Psoas muscle (tissue), 8 donors: Measurements from ENCODE around the gene UBXN4. TPM values are rescaled to one million over a fixed set of nuclear protein-coding genes. Genes with fewer than 3 reads are reported as not detected.
"Not testable (repeated sequence)": the region's sequence is repeated elsewhere in the genome, so short reads cannot be mapped to it uniquely, and the experiment has no call there.

Experiments
- ATAC-seq, 4 donors: fragments of 200-7000 bp; cut with Tn5 transposase; one replicate each; pipeline ENCODE4 v1.9.1; 2020; ENCODE audit warnings: moderate library complexity in 3 of 4, mild to moderate bottlenecking in 2 of 4
- DNase-seq, 2 donors: peaks; one replicate each; pipeline ENCODE4 v3.0.0-alpha.2; 2020
- H3K27ac ChIP-seq: fragments of 200-600 bp; one replicate; pipeline ENCODE4 v1.8.0; 2022
- H3K27me3 ChIP-seq, 3 donors: fragments of 200-600 bp in 1 of 3; one replicate each; pipeline versions ENCODE4 v1.6.1 to v1.8.0; 2013 to 2022; ENCODE audit warnings: low read length in 2 of 3, mild to moderate bottlenecking in 2 of 3, moderate library complexity in 1 of 3; ENCODE audit not compliant: insufficient read depth in 3 of 3
- H3K36me3 ChIP-seq, 2 donors: fragments of 200-600 bp in 1 of 2; one replicate each; pipeline versions ENCODE4 v1.6.1 to v1.8.0; 2013 to 2022; ENCODE audit warnings: low read depth in 1 of 2, mild to moderate bottlenecking in 1 of 2, moderate library complexity in 1 of 2; ENCODE audit not compliant: insufficient read depth in 1 of 2
- H3K4me1 ChIP-seq: fragments of 200-600 bp; one replicate; pipeline ENCODE4 v1.8.0; 2022
- H3K4me3 ChIP-seq: fragments of 200-600 bp; one replicate; pipeline ENCODE4 v1.8.0; 2022; ENCODE audit warnings: mild to moderate bottlenecking
- H3K9me3 ChIP-seq: fragments of 200-600 bp; one replicate; pipeline ENCODE4 v1.8.0; 2022
- WGBS, 3 donors: extraction: QIAGEN DNeasy Blood & Tissue Kit; methylation state at CpG; one replicate each; pipeline versions ENCODE4 v1.1.6 to v1.1.7; 2013; 5-methylcytosine and 5-hydroxymethylcytosine counted together
- intact Hi-C, 2 donors: fragments of 100-400 bp; cut with DNase I; formaldehyde crosslinking; loops; one replicate each; pipeline versions ENCODE4 v1.11.0 to v1.14.2; 2022
- polyA plus RNA-seq, 3 donors: library from polyadenylated mRNA; stranded (reverse); fragments of 200-250 nt; gene quantifications; one replicate each; pipeline ENCODE4 v1.2.3, GENCODE V29; 2013
- total RNA-seq, 4 donors: library from RNA; stranded (reverse); fragmentation: NEBNext Ultra II Directional in 2 of 4; extraction: Animal tissue kit (Norgen Biotek cat#: 25700) in 2 of 4; gene quantifications; one replicate each; pipeline versions ENCODE4 v1.2.1 to v1.2.4, GENCODE V29; 2021 to 2023
- TF ChIP-seq, protein P1 (sequence below): fragments of 200-600 bp; IDR thresholded peaks from one replicate; pipeline ENCODE4 v1.8.0; 2022; ENCODE audit warnings: antibody characterized with exemption
- donor health status: healthy with polysubstance abuse.
- donor health status: DM: no; HTN: no; CAD: no; lungs with moderate emphysema.
- donor health status: Bipolar disorder and iron deficiency.
- donor health status: healthy.
- donor health status: DM: yes; HTN: yes; CAD: no.
- donor health status: DM: no; HTN: no; CAD: no.
- donor health status: DM: no; HTN: no; CAD: no.
- donor health status: DM: yes; HTN: yes; CAD: no.

UBXN4 gene
- total and polyA plus RNA-seq, 7 donors = 37.3 to 117 (median 94.5) TPM

GRCh38 chr2:135800513-135801460 lies 59.1 kb downstream of the UBXN4 start:
- H3K36me3 ChIP-seq = no peaks in the 10 kb centered on the region
- ATAC-seq = no peak
- peaks cover 4% of the 10 kb centered on the region for H3K9me3 ChIP-seq
- no peak overlapping the region for H3K4me3 ChIP-seq
- H3K4me1 ChIP-seq = no peaks in the 10 kb centered on the region
- no peaks in the 10 kb centered on the region for H3K27me3 ChIP-seq
- no peak overlapping the region for H3K27ac ChIP-seq
- TF ChIP-seq, protein P1, sequence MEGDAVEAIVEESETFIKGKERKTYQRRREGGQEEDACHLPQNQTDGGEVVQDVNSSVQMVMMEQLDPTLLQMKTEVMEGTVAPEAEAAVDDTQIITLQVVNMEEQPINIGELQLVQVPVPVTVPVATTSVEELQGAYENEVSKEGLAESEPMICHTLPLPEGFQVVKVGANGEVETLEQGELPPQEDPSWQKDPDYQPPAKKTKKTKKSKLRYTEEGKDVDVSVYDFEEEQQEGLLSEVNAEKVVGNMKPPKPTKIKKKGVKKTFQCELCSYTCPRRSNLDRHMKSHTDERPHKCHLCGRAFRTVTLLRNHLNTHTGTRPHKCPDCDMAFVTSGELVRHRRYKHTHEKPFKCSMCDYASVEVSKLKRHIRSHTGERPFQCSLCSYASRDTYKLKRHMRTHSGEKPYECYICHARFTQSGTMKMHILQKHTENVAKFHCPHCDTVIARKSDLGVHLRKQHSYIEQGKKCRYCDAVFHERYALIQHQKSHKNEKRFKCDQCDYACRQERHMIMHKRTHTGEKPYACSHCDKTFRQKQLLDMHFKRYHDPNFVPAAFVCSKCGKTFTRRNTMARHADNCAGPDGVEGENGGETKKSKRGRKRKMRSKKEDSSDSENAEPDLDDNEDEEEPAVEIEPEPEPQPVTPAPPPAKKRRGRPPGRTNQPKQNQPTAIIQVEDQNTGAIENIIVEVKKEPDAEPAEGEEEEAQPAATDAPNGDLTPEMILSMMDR = no peak
- intact Hi-C loops = no loop called here
- DNase-seq = no peak
- WGBS, 3 donors = 82 to 86% (median 84%) methylated on average over 9 of the region's 9 CpGs

GRCh38 chr2:135802350-135802749 lies 60.7 kb downstream of the UBXN4 start:
- 62 to 65% (median 63%) methylated on average over 3 of the region's 3 CpGs for WGBS, 3 donors
- Histone ChIP-seq H3K27ac (no peak overlapping the region), H3K9me3 (peaks cover 4% of the 10 kb centered on the region), H3K4me1 (no peaks in the 10 kb centered on the region), H3K4me3 (no peak overlapping the region), H3K27me3 (no peaks in the 10 kb centered on the region), H3K36me3 (no peaks in the 10 kb centered on the region)
- no peak for ATAC-seq
- intact Hi-C loops = no loop called here
- DNase-seq = no peak
- TF ChIP-seq, protein P1 = no peak

DNA sequence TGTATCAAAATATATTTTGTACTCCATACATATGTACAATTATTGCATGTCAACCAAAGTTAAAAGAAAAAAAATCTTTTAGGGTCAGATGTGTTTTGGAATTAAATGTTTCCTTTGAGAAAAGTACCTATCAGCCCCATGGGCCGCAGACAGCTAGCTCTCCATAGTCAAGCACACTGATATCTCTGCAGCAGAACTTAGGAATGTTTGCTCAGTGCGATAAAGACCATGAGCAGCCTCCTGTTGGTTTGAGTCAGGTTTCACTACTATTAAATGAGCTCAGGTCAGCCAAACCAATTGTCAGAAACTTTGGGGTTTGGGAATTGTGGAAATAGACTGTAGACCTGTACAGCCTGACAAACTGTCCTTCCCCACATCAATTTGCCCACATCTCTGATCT lies 61.6 kb downstream of the UBXN4 start:
- ATAC-seq (no peak), DNase-seq (no peak)
- Histone ChIP-seq H3K4me3 (no peak overlapping the region), H3K27ac (no peak overlapping the region), H3K9me3 (peaks cover 4% of the 10 kb centered on the region), H3K27me3 (no peaks in the 10 kb centered on the region), H3K36me3 (no peaks in the 10 kb centered on the region), H3K4me1 (no peaks in the 10 kb centered on the region)
- 79 to 88% (median 83%) methylated on average over 2 of the region's 2 CpGs for WGBS, 3 donors
- TF ChIP-seq, protein P1 = no peak
- intact Hi-C loops = no loop called here

DNA sequence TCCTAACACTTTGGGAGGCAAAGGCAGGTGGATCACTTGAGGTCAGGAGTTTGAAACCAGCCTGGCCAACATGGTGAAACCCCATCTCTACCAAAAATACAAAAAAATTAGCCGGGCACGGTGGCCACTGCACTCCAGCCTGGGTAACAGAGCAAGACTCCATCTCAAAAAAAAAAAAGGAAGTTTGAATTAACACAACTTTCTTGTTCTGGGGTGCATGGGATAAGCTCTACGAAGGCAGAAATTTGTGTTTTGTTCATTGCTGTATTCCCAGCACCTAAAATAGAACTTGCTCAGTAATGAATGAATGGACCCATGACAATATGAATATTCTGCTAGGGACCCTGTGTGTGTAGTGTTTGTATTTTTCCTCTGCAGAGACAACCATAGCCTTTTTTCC lies 66.2 kb downstream of the UBXN4 start:
- H3K9me3 ChIP-seq, ATAC-seq, DNase-seq, H3K27ac ChIP-seq, H3K27me3 ChIP-seq, intact Hi-C loops, H3K36me3 ChIP-seq, H3K4me1 ChIP-seq, H3K4me3 ChIP-seq: not testable (repeated sequence)
- 87 to 89% (median 88%) methylated on average over 3 of the region's 3 CpGs for whole genome bisulfite sequencing, 3 donors

DNA sequence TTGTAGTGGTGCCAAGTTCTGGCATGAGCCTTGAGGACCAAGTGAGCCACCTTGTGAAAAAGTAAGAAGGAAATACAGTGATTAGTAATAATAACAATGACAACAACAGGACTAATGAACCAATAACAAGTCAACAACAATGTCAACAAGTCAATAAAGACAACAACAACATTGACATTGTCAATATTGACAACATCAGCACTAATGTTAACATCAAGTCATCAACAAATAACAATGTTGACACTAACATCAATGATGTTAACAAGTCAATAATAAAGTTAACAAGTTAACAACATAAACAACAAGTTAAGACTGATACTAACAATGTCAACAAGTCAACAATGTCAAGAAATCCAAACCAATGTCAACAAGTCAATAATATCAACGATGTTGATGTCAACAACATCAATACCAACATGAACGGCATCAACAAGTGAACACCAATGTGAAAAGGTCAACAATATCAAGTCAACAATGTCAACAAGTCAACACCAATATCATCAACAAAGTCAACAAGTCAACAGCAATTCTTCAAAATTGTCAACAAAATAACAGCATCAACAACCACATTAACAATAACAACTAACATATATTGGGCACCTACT lies 71.4 kb downstream of the UBXN4 start:
- no peak overlapping the region for H3K4me3 ChIP-seq
- DNase-seq = no peak
- TF ChIP-seq, protein P1 = no peak
- no peak overlapping the region for H3K27ac ChIP-seq
- WGBS, 3 donors = 75 to 82% (median 78%) methylated on average over 2 of the region's 2 CpGs
- intact Hi-C loops = no loop called here
- no peaks in the 10 kb centered on the region for H3K27me3 ChIP-seq
- H3K36me3 ChIP-seq = no peaks in the 10 kb centered on the region
- no peak for ATAC-seq
- no peaks in the 10 kb centered on the region for H3K4me1 ChIP-seq
- no peaks in the 10 kb centered on the region for H3K9me3 ChIP-seq
